GM12878 (cell line): ENCODE data around the gene DOCK1. TPM values are rescaled to one million over a fixed set of nuclear protein-coding genes. Genes with fewer than 3 reads are reported as not detected.

Experiments used
- CBX5 ChIP-seq: sonication (generic); IDR thresholded peaks from 2 replicates; pipeline ENCODE4 v1.6.1; 2016; ENCODE audit warnings: low read depth, moderate library complexity, mild to moderate bottlenecking, inconsistent platforms
- CHD2 ChIP-seq: IDR thresholded peaks from 2 replicates; pipeline ENCODE4 v1.6.1; 2011; ENCODE audit warnings: low read depth, low read length, improper control_type of control experiment, borderline replicate concordance
- DPF2 ChIP-seq: fragments of 450-650 bp; IDR thresholded peaks from 2 replicates; pipeline ENCODE4 v1.6.1; 2017; ENCODE audit warnings: mild to moderate bottlenecking
- EGR1 ChIP-seq, 2 experiments: IDR thresholded peaks; 1 replicate in 1 of 2; 2 replicates in 1 of 2; pipeline ENCODE4 v1.6.1; 2011 to 2012; ENCODE audit warnings: low read depth in 2 of 2, low read length in 2 of 2, borderline replicate concordance in 1 of 2, mild to moderate bottlenecking in 1 of 2, moderate library complexity in 1 of 2
- ELK1 ChIP-seq: IDR thresholded peaks from 2 replicates; pipeline ENCODE4 v1.6.1; 2012; ENCODE audit warnings: low read depth, low read length, improper control_type of control experiment
- EP300 ChIP-seq, 2 experiments: fragments of 150-350 bp in 1 of 2; IDR thresholded peaks; 2 replicates each; pipeline ENCODE4 v1.6.1; 2011 to 2012; ENCODE audit warnings: low read depth in 2 of 2, low read length in 2 of 2, borderline replicate concordance in 1 of 2, improper control_type of control experiment in 1 of 2, inconsistent platforms in 1 of 2; ENCODE audit not compliant: control insufficient read depth in 1 of 2
- ESRRA ChIP-seq: IDR thresholded peaks from 2 replicates; pipeline ENCODE4 v1.6.1; 2012; ENCODE audit warnings: mild to moderate bottlenecking, low read length, improper control_type of control experiment
- EZH2 ChIP-seq: IDR thresholded peaks from 2 replicates; pipeline ENCODE4 v1.6.1; 2012; ENCODE audit warnings: low read depth, mild to moderate bottlenecking, control low read depth, inconsistent platforms, low read length, borderline replicate concordance; ENCODE audit not compliant: control insufficient read depth
- IRF5 ChIP-seq: fragments of 450-650 bp; IDR thresholded peaks from 2 replicates; pipeline ENCODE4 v1.6.1; 2017; ENCODE audit warnings: borderline replicate concordance
- JUNB ChIP-seq: IDR thresholded peaks from 2 replicates; pipeline ENCODE4 v1.6.1; 2016; ENCODE audit warnings: antibody characterized with exemption, mild to moderate bottlenecking
- JUND ChIP-seq: IDR thresholded peaks from 2 replicates; pipeline ENCODE4 v1.6.1; 2012; ENCODE audit warnings: low read depth, mild to moderate bottlenecking, low read length, improper control_type of control experiment, moderate library complexity
- MYB ChIP-seq: fragments of 150-350 bp; IDR thresholded peaks from 2 replicates; pipeline ENCODE4 v1.6.1; 2014; ENCODE audit warnings: mild to moderate bottlenecking, low read depth, low read length, borderline replicate concordance
- NRF1 ChIP-seq: conservative IDR thresholded peaks from 2 replicates; pipeline ENCODE4 v1.6.1; 2011; ENCODE audit warnings: mild to moderate bottlenecking, low read depth, low read length, improper control_type of control experiment
- POLR2AphosphoS5 ChIP-seq: IDR thresholded peaks from 2 replicates; pipeline ENCODE4 v1.6.1; 2011; ENCODE audit warnings: mild to moderate bottlenecking, low read length, inconsistent platforms
- RCOR1 ChIP-seq: conservative IDR thresholded peaks from 2 replicates; pipeline ENCODE4 v1.6.1; 2012; ENCODE audit warnings: low read depth, low read length, improper control_type of control experiment
- RELB ChIP-seq: fragments of 450-650 bp; IDR thresholded peaks from 2 replicates; pipeline ENCODE4 v1.6.1; 2017; ENCODE audit warnings: low read depth, mild to moderate bottlenecking, moderate library complexity
- RFX5 ChIP-seq: IDR thresholded peaks from 2 replicates; pipeline ENCODE4 v1.6.1; 2011; ENCODE audit warnings: low read depth, low read length, improper control_type of control experiment
- SMAD1 ChIP-seq: fragments of 450-650 bp; IDR thresholded peaks from 2 replicates; pipeline ENCODE4 v1.6.1; 2018; ENCODE audit warnings: mild to moderate bottlenecking, low read depth; ENCODE audit not compliant: partially characterized antibody
- SP1 ChIP-seq: IDR thresholded peaks from one replicate; pipeline ENCODE4 v1.6.1; 2011; ENCODE audit warnings: low read depth, low read length
- SPI1 ChIP-seq: IDR thresholded peaks from 2 replicates; pipeline ENCODE4 v1.6.1; 2011; ENCODE audit warnings: low read depth, mild to moderate bottlenecking, low read length, moderate library complexity, borderline replicate concordance; ENCODE audit not compliant: insufficient read depth
- SREBF1 ChIP-seq: IDR thresholded peaks from 2 replicates; pipeline ENCODE4 v1.6.1; 2012; ENCODE audit warnings: mild to moderate bottlenecking, low read length
- SREBF2 ChIP-seq: IDR thresholded peaks from 2 replicates; pipeline ENCODE4 v1.6.1; 2012; ENCODE audit warnings: mild to moderate bottlenecking, low read length
- USF2 ChIP-seq: IDR thresholded peaks from 2 replicates; pipeline ENCODE4 v1.6.1; 2011; ENCODE audit warnings: low read depth, low read length, improper control_type of control experiment, borderline replicate concordance
- ZNF217 ChIP-seq: fragments of 450-650 bp; IDR thresholded peaks from 2 replicates; pipeline ENCODE4 v1.6.1; 2017; ENCODE audit warnings: antibody characterized with exemption, mild to moderate bottlenecking
- ZNF384 ChIP-seq: IDR thresholded peaks from 2 replicates; pipeline ENCODE4 v1.6.1; 2012; ENCODE audit warnings: low read depth, mild to moderate bottlenecking, low read length, improper control_type of control experiment, borderline replicate concordance
- ZSCAN29 ChIP-seq: fragments of 450-650 bp; IDR thresholded peaks from 2 replicates; pipeline ENCODE4 v1.6.1; 2017; ENCODE audit warnings: mild to moderate bottlenecking, moderate library complexity
- polyA plus RNA-seq, 11 experiments: library from polyadenylated mRNA; depleted of rRNA in 4 of 11; unstranded in 6 of 11; stranded (reverse) in 5 of 11; fragments of >200 nt; fragmentation: Nextera tagmentation in 4 of 11; fragmentation: Illumina TruSeq in 1 of 11; extraction: Ambion mirVana in 4 of 11; extraction: Trizol in 1 of 11; gene quantifications; 1 replicate in 1 of 11; 2 replicates in 10 of 11; pipeline versions ENCODE4 v1.2.1 to v1.2.3, GENCODE V29; 2011 to 2016; ENCODE audit warnings: inconsistent platforms in 2 of 11, missing spikeins in 2 of 11, low read depth in 1 of 11
- total RNA-seq, 4 experiments: library from RNA; depleted of rRNA in 3 of 4; stranded (reverse); fragments of >200 nt in 3 of 4; fragmentation: Illumina TruSeq in 1 of 4; extraction: Trizol in 1 of 4; gene quantifications; 2 replicates each; pipeline versions ENCODE4 v1.2.1 to v1.2.3, GENCODE V29; 2013 to 2021
- TF ChIP-seq, protein P1 (sequence below): IDR thresholded peaks from 2 replicates; pipeline ENCODE4 v1.6.1; 2011; ENCODE audit warnings: mild to moderate bottlenecking, low read depth, low read length, moderate library complexity; ENCODE audit not compliant: insufficient replicate concordance

The DOCK1 gene
- total and polyA plus RNA-seq, 10 of the 15 experiments (the other 5 are each of a cell fraction or from before 2014, with no cell fraction given), result 0.05 to 0.18 TPM; not detected in 8

- TF ChIP-seq SP1 (no peak), ZNF384 (no peak), USF2 (no peak), RELB (no peak), SMAD1 (no peak), RFX5 (no peak), EZH2 (no peak), ELK1 (no peak), MYB (no peak), NRF1 (no peak), ZSCAN29 (no peak), SPI1 (no peak), SREBF1 (no peak), JUNB (no peak), SREBF2 (no peak), DPF2 (peak; percentile 82), CHD2 (no peak), EGR1 (IDR thresholded peaks at IDR 0.05; ENCODE audit: borderline replicate concordance in 1 of 2, low read depth in 2 of 2, low read length in 2 of 2) (no peak), IRF5 (no peak), ZNF217 (no peak), EP300 (IDR thresholded peaks at IDR 0.05; ENCODE audit: borderline replicate concordance in 1 of 2, control insufficient read depth in 1 of 2, low read depth in 2 of 2, low read length in 2 of 2) (no peak; a peak in 1 of 4 replicates), CBX5 (no peak), JUND (no peak), RCOR1 (no peak), ESRRA (no peak), POLR2AphosphoS5 (no peak)
- TF ChIP-seq, protein P1, sequence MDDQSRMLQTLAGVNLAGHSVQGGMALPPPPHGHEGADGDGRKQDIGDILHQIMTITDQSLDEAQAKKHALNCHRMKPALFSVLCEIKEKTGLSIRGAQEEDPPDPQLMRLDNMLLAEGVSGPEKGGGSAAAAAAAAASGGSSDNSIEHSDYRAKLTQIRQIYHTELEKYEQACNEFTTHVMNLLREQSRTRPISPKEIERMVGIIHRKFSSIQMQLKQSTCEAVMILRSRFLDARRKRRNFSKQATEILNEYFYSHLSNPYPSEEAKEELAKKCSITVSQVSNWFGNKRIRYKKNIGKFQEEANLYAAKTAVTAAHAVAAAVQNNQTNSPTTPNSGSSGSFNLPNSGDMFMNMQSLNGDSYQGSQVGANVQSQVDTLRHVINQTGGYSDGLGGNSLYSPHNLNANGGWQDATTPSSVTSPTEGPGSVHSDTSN, result peak; percentile 74
Measured at GRCh38 chr10:127353544-127353943, 448.3 kb downstream of the DOCK1 start (continued).
